COLO829 (cell line): ENCODE data around the gene SLC2A6.
"Not testable (repeated sequence)": the region's sequence is repeated elsewhere in the genome, so short reads cannot be mapped to it uniquely, and the experiment has no call there.

Experiments used
- DNase-seq: peaks from one replicate; pipeline ENCODE4 v3.0.0; 2012; ENCODE audit warnings: low spot score

The SLC2A6 gene

GRCh38 chr9:133460405-133461175 lies 18.3 kb downstream of the SLC2A6 start:
- DNase-seq = peak; percentile 51

GRCh38 chr9:133459476-133460404 lies 19.2 kb downstream of the SLC2A6 start, which contains the start of gene CACFD1:
CACFD1 (plus strand) TSS chr9:133459978; CDS start chr9:133460067, 89 bp downstream.
- DNase-seq = peak; percentile 98

GRCh38 chr9:133458643-133459312 lies 20.1 kb downstream of the SLC2A6 start:
- no peak for DNase-seq

DNA sequence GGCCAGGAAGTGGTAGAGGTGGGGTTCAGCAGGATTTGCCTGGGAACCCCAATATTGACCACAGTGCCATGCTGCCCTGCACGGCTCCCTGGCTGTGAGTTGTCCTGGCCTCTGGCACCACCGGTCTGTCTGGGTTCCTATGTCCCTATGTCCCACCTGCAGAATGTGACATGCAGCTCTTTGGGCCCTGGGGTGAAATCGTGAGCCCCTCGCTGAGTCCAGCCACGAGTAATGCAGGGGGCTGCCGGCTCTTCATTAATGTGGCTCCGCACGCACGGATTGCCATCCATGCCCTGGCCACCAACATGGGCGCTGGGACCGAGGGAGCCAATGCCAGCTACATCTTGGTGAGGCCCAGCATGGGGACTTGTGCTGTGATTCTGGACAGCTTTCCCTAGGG lies 21.2 kb downstream of the SLC2A6 start:
- DNase-seq = no peak

DNA sequence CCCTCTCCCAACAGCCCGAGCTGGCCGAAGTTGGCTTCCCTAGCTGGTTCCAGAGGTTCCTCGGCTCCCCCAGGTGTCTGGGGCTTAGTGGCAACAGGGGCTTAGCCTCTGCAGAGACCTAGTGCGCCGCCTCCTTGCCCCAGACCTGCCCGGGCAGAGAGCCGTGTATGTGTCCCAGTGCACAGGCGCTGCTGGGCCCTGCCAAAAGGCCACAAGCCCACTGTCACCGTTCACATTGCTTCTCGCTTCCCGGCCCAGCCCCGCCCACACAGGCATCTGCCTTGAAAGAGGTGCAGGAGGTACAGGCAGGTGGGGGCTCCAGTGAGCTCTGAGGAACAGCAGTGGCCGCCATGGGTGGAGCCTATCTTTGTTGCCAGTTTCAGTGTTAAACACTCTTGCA lies 21.7 kb downstream of the SLC2A6 start:
- DNase-seq = no peak

DNA sequence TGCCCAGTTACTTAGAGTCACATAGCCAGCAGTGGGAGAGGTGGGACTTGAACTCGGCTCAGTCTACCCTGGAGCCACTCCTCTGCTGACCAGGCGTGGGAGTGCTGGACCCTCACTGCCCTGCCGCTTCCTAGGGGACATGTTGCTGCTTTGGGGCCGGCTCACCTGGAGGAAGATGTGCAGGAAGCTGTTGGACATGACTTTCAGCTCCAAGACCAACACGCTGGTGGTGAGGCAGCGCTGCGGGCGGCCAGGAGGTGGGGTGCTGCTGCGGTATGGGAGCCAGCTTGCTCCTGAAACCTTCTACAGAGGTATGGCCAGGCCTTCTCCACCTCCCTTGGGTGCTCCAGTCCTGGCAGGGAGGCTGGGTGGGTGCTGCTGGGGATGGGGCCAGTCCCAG lies 22.5 kb downstream of the SLC2A6 start:
- DNase-seq = no peak

DNA sequence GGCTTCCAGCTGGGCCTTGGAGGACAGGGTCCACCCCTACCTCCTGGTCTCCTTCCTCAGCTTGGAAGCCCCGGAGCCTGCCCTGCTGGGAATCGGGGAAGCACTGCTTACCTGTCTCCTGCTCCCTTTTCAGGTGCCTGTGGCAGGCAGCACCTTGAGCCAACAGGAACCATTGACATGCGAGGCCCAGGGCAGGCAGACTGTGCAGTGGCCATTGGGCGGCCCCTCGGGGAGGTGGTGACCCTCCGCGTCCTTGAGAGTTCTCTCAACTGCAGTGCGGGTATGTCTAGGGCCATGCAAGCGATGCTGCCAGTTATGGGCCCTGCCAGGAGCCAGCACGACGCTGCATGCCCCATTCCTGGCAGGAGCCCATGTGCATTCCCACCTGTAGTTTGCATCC lies 23.0 kb downstream of the SLC2A6 start:
- no peak for DNase-seq

DNA sequence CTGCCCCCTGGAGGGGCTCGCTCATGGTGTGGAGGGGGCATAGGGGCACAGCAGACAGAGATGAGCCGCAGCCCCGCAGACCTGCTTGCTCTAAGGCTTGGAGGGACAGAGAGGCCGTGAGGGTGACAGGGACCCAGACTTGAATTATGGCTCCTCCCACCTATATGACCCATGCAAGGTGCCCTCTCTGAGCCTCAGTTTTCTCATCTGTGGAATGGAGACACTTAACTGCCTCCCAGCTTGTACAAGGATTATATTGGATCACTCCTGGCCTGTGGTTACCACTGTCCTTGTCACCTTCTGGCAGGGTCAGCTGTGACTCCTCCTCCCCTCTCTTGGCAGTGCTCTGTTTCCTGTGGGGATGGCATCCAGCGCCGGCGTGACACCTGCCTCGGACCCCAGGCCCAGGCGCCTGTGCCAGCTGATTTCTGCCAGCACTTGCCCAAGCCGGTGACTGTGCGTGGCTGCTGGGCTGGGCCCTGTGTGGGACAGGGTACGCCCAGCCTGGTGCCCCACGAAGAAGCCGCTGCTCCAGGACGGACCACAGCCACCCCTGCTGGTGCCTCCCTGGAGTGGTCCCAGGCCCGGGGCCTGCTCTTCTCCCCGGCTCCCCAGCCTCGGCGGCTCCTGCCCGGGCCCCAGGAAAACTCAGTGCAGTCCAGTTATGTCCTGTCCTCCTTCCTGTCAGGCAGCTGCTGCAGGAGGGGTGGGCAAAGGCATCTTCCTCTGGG lies 23.8 kb downstream of the SLC2A6 start:
- DNase-seq = no peak

- DNase-seq = no peak
These were observed 24.6 kb downstream of the SLC2A6 start for GRCh38 chr9:133454325-133454724.

GRCh38 chr9:133453651-133454050 lies 25.2 kb downstream of the SLC2A6 start:
- no peak for DNase-seq

GRCh38 chr9:133452562-133452961 lies 26.3 kb downstream of the SLC2A6 start:
- DNase-seq = no peak

- not testable (repeated sequence) for DNase-seq
These were observed 27.0 kb downstream of the SLC2A6 start for GRCh38 chr9:133451865-133452264.

DNA sequence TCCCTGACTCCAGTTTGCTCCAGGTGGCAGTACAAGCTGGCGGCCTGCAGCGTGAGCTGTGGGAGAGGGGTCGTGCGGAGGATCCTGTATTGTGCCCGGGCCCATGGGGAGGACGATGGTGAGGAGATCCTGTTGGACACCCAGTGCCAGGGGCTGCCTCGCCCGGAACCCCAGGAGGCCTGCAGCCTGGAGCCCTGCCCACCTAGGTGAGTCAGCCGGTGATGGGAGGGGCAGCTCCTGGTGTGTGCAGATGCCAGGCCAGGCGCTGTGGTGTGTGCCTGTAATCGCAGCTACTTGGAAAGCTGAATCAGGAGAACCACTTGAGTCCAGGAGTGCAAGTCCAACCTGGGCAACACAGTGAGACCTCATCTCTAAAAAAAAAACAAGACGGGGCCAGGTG lies 29.1 kb downstream of the SLC2A6 start:
- no peak for DNase-seq

GRCh38 chr9:133448487-133448972 lies 30.4 kb downstream of the SLC2A6 start:
- DNase-seq = no peak

- no peak for DNase-seq
These were observed 33.5 kb downstream of the SLC2A6 start for GRCh38 chr9:133445293-133445969.

- no peak for DNase-seq
These were observed 34.9 kb downstream of the SLC2A6 start for GRCh38 chr9:133443982-133444381.

DNA sequence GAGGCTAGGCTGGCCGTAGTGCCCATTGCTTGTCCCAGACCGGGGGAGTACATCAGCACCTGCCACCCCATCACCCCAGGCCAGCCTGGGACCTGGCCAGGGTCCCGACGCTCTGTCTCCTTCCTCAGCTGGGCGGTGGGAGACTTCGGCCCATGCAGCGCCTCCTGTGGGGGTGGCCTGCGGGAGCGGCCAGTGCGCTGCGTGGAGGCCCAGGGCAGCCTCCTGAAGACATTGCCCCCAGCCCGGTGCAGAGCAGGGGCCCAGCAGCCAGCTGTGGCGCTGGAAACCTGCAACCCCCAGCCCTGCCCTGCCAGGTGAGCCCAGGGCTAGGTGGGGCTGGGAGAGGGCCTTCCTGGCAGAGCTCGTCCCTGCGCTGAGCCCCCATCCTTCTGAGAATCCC lies 35.7 kb downstream of the SLC2A6 start:
- no peak for DNase-seq

DNA sequence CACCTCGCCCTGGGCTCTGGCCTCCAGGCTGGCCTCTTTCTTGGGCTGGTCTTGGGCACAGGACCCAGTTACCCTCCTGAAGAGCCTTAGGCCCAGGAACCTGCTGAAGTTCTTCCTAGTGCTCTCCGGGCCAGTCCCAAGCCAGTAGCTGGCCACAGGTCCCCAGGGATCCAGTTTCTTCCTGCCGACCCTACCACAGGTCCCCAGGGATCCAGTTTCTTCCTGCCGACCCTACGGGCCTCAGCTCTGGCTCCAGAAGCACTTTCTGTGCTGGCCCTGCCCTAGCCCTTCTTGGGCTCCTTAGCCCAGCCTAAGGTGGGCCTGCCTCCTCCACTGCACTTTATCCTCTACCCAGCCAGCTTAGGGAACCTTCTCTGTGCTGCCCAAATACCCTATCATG lies 37.3 kb downstream of the SLC2A6 start:
- no peak for DNase-seq

DNA sequence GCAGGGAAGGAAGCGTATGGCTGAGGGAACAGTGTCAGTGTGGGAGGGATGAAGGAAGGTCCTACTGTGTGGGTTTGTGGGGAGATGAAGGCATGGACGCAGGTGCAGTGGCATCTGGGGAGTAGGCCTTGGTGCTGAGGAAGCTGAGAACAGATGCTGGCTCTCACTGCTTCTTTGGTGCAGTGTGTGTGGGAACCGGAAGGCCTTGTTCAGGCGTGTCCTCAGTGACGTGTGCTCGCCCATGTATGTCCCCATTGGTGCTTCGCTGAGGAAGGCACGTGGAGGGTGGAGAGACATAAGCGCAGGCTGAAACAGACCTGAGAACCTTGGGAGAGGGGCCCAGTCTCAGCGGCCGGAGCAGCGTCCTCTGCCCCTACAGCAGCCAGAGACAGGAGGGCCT lies 38.0 kb downstream of the SLC2A6 start:
- DNase-seq = no peak

DNA sequence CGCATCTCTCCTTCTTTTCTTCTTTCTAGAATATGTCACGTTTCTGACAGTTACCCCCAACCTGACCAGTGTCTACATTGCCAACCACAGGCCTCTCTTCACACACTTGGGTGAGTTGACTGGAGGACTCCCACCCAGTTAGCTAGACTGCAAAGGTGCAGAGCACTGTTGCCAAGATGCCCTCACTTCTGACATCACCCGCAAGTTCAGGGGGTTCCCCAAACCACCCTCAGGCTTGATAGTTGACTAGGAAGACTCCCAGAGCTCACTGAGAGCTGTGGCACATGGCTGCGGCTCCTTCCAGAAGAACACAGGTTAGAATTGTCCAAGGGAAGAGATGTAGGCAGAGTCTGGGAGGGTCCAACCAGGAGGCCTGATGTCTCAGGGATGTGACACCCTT lies 39.6 kb downstream of the SLC2A6 start:
- DNase-seq = no peak
